ENCODE results near the gene GBGT1. TPM values are rescaled to one million over a fixed set of nuclear protein-coding genes. Genes with fewer than 3 reads are reported as not detected.

Gene GBGT1
- total RNA-seq, 1 donor from 2014 or later: 1.1 TPM

GRCh38 chr9:133144904-133145851 is 18.5 kb downstream of the GBGT1 start:
- peak; percentile 79 for FAIRE-seq
- Histone ChIP-seq H3K4me3 (ENCODE audit: low read depth, low read length) (no peak overlapping the region), H3K36me3 (ENCODE audit: control insufficient read depth, insufficient read depth, low read length) (peaks cover 14% of the 10 kb centered on the region), H3K27me3 (ENCODE audit: control insufficient read depth, insufficient read depth, low read length) (no peaks in the 10 kb centered on the region)
- TF ChIP-seq CTCF (IDR thresholded peaks at IDR 0.05; ENCODE audit: insufficient read depth, low read length, severe bottlenecking): no peak
- no peak for DNase-seq (ENCODE audit: low read depth)

DNA sequence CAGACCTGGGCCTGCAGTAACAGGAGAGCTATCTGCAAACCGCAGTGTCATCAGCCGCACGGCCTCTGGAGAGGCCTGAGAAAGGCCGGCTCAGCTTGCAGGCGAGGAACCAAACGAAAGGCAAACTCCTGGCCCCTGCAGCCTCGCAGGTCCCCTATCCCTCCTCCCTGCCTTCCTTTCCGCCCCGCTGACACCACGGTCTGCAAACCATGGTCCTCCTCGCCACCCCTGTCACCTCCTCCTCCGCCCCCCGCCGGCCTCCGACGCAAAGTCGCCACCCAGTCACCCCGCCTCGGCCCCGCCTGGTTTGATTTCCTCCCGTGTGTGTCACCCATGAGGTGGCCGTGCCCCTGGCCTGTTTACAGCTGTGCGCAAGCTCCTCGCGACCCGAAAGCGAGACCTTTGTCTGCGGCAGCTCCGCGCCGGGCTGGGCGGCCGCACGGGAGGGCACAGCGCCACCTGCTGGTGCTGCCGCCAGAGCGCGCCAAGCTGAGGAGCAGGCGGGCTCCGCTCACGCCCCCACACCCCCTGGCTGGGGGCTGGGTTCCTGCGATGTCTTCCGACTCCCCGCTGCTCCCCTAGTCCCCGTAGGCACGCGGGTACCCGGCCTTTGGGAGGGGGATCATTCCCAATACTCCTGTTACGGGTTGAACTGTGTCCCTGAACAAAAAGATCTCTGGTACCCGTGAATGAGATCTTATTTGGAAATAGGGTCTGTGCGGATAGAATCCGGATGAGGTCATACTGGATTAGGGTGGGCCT is 19.4 kb downstream of the GBGT1 start:
- DNase-seq (ENCODE audit: low read depth) (no peak), FAIRE-seq (no peak)
- H3K27me3 ChIP-seq (ENCODE audit: control insufficient read depth, insufficient read depth, low read length): no peaks in the 10 kb centered on the region
- peak; percentile 99 for TF ChIP-seq CTCF (IDR thresholded peaks at IDR 0.05; ENCODE audit: insufficient read depth, low read length, severe bottlenecking)
- H3K36me3 ChIP-seq (ENCODE audit: control insufficient read depth, insufficient read depth, low read length): peaks cover 15% of the 10 kb centered on the region
- peak overlapping the region; percentile 27 for H3K4me3 ChIP-seq (ENCODE audit: low read depth, low read length)

GRCh38 chr9:133143639-133144141 is 20.0 kb downstream of the GBGT1 start:
- DNase-seq (ENCODE audit: low read depth): no peak
- H3K36me3 ChIP-seq (ENCODE audit: control insufficient read depth, insufficient read depth, low read length): peaks cover 15% of the 10 kb centered on the region
- no peak for FAIRE-seq
- H3K27me3 ChIP-seq (ENCODE audit: control insufficient read depth, insufficient read depth, low read length): no peaks in the 10 kb centered on the region
- no peak for TF ChIP-seq CTCF (IDR thresholded peaks at IDR 0.05; ENCODE audit: insufficient read depth, low read length, severe bottlenecking)
- no peak overlapping the region for H3K4me3 ChIP-seq (ENCODE audit: low read depth, low read length)

DNA sequence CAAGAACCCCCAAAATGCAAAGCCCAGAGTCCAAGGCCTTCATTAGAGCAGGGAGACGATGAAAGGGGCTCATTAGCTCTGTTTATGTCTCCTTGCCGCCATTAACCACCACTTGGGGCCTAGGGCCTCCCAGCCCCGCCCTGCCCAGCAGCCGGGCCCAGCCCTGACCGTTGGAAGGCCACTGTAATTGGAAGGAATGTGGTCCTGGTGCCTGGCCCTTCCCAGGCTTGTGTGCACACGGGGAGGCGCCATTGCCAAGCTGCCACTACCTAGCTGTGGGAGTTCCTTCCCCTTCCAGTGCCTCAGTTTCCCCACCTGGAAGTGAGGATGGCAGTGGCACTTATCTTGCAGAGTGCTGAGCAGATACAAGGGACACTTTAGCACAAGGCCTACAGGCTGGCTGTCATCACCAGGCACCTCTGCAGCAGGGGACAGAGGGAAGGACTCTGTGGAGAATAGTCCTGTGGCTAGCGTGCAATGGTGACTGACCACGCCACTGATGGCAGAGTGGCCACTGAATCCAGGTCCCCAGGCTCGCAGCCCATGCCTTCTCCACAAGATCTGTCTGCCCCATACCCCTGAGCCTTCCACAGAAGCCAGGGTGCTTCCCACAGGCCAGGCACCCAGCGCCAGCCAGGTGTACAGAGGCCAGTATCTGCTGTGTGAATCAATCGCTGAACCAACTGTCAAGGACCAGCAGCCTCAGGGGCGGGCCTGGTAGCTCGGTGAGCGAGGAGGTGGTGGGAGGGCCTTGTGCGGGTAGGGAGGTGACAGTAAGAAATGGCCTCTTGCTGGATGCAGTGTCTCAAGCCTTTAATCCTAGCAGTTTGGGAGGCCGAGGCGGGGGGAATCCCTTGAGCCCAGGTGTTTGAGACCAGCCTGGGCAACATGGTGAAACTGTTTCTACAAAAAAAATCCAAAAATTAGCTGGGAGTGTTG is 20.8 kb downstream of the GBGT1 start:
- DNase-seq (ENCODE audit: low read depth) (no peak), FAIRE-seq (no peak)
- Histone ChIP-seq H3K4me3 (ENCODE audit: low read depth, low read length) (no peak overlapping the region), H3K36me3 (ENCODE audit: control insufficient read depth, insufficient read depth, low read length) (peaks cover 17% of the 10 kb centered on the region), H3K27me3 (ENCODE audit: control insufficient read depth, insufficient read depth, low read length) (no peaks in the 10 kb centered on the region)
- no peak for TF ChIP-seq CTCF (IDR thresholded peaks at IDR 0.05; ENCODE audit: insufficient read depth, low read length, severe bottlenecking)

- Histone ChIP-seq H3K36me3 (ENCODE audit: control insufficient read depth, insufficient read depth, low read length) (peaks cover 20% of the 10 kb centered on the region), H3K27me3 (ENCODE audit: control insufficient read depth, insufficient read depth, low read length) (no peaks in the 10 kb centered on the region), H3K4me3 (ENCODE audit: low read depth, low read length) (no peak overlapping the region)
- no peak for TF ChIP-seq CTCF (IDR thresholded peaks at IDR 0.05; ENCODE audit: insufficient read depth, low read length, severe bottlenecking)
- DNase-seq (ENCODE audit: low read depth): no peak
- no peak for FAIRE-seq
These were observed 21.7 kb downstream of the GBGT1 start for GRCh38 chr9:133141833-133142595.
